ENCODE measurements around the gene GCC2. TPM values are rescaled to one million over a fixed set of nuclear protein-coding genes. Genes with fewer than 3 reads are reported as not detected.
"Not testable (repeated sequence)": the region's sequence is repeated elsewhere in the genome, so short reads cannot be mapped to it uniquely, and the experiment has no call there.

Gene GCC2
- total RNA-seq, 2 experiments from 2014 or later = 46.2 to 53.4 TPM

- Mint-ChIP-seq H3K9me3 (no peaks in the 10 kb centered on the region), H3K27me3 (peaks cover 4% of the 10 kb centered on the region), H3K4me3 (no peak overlapping the region), H3K36me3 (ENCODE audit: low read depth) (no peaks in the 10 kb centered on the region), H3K4me1 (no peaks in the 10 kb centered on the region), H3K27ac (no peak overlapping the region)
- POLR2A ChIA-PET = no interaction called here
- CTCF ChIA-PET = no interaction called here
- no peak for DNase-seq
Measured at GRCh38 chr2:108418416-108418815, 30.6 kb upstream of the GCC2 start.

DNA sequence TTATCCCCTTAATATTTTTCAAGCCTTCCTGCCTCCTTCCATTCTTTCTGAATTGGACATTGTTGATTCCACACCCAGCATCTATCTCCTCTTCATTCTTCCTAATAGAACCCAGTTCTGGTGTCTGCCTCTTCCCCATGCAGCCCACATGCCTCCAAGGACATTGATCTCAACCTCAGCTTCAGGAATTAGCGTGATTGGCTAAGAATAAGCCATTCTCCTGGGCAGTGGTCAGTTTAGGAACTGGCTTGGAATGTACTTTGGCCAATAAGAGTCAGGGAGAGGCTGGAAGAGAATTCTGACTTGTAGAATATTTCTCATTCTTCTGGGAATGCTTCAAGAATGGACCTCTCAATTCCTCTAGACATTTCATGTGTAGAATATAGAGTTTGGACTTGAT, 25.9 kb upstream of the GCC2 start:
- Mint-ChIP-seq H3K27ac (no peak overlapping the region), H3K9me3 (no peaks in the 10 kb centered on the region), H3K4me1 (no peaks in the 10 kb centered on the region), H3K4me3 (no peak overlapping the region), H3K36me3 (ENCODE audit: low read depth) (no peaks in the 10 kb centered on the region), H3K27me3 (no peaks in the 10 kb centered on the region)
- no peak for DNase-seq
- POLR2A ChIA-PET = no interaction called here
- CTCF ChIA-PET = no interaction called here

- H3K4me1 Mint-ChIP-seq = no peaks in the 10 kb centered on the region
- H3K4me3 Mint-ChIP-seq = no peak overlapping the region
- POLR2A ChIA-PET = no interaction called here
- CTCF ChIA-PET = interaction anchor here (0.7 kb wide), 1 partner anchor 22 kb away, joined by 3 read pairs; no protein-coding TSS in a partner anchor
- no peak for DNase-seq
- H3K27me3 Mint-ChIP-seq = no peaks in the 10 kb centered on the region
- H3K36me3 Mint-ChIP-seq (ENCODE audit: low read depth) = no peaks in the 10 kb centered on the region
- H3K9me3 Mint-ChIP-seq = no peaks in the 10 kb centered on the region
- H3K27ac Mint-ChIP-seq = no peak overlapping the region
Measured at GRCh38 chr2:108423502-108424251, 25.3 kb upstream of the GCC2 start.

GRCh38 chr2:108428286-108429009, 20.6 kb upstream of the GCC2 start:
- Mint-ChIP-seq H3K36me3 (ENCODE audit: low read depth) (no peaks in the 10 kb centered on the region), H3K9me3 (no peaks in the 10 kb centered on the region), H3K27ac (no peak overlapping the region), H3K4me1 (no peaks in the 10 kb centered on the region), H3K4me3 (no peak overlapping the region), H3K27me3 (peaks cover 16% of the 10 kb centered on the region)
- ChIA-PET CTCF (interaction anchor here (1.0 to 1.2 kb wide), 2 partner anchors 60 to 90 kb away, joined by 3 to 5 read pairs; no protein-coding TSS in a partner anchor), POLR2A (no interaction called here)
- DNase-seq = no peak

DNA sequence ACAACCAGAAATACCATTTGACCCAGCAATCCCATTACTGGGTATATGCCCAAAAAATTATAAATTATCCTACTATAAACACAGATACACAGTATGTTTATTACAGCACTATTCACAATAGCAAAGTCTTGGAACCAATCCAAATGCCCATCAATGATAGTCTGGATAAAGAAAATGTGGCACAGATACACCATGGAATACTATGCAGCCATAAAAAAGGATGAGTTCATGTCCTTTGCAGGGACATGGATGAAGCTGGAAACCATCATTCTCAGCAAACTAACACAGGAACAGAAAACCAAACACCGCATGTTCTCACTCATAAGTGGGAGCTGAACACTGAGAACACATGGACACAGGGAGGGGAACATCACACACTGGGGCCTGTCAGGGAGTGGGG, 13.4 kb upstream of the GCC2 start:
- H3K27ac Mint-ChIP-seq; H3K9me3 Mint-ChIP-seq; CTCF ChIA-PET; H3K4me3 Mint-ChIP-seq; POLR2A ChIA-PET; H3K36me3 Mint-ChIP-seq (ENCODE audit: low read depth); DNase-seq; H3K4me1 Mint-ChIP-seq: not testable (repeated sequence)
- H3K27me3 Mint-ChIP-seq = peaks cover 22% of the 10 kb centered on the region

DNA sequence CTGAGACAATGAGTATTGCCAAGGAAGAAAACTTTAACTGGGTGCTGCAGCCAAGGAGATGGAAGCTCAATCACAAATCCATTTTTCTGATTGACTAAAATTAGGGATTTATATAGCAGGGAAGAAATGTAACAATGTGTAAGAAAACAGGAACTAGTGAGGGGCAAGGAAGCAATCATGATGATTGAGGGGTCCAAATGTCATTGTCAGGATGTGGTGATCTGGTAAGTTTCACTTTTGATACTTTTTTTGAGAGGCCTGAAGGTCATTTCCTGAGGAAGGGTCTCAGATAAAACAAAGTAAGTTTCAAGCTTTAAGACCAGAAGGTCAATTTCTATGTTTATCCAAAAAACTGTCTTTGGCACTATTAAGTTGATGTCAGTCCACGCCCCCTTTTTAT, 12.0 kb upstream of the GCC2 start:
- Mint-ChIP-seq H3K27me3 (peaks cover 15% of the 10 kb centered on the region), H3K4me3 (no peak overlapping the region), H3K9me3 (no peaks in the 10 kb centered on the region), H3K36me3 (ENCODE audit: low read depth) (no peaks in the 10 kb centered on the region), H3K27ac (no peak overlapping the region), H3K4me1 (peaks cover 3% of the 10 kb centered on the region)
- ChIA-PET POLR2A (no interaction called here), CTCF (no interaction called here)
- no peak for DNase-seq

GRCh38 chr2:108441712-108442111, 7.3 kb upstream of the GCC2 start:
- ChIA-PET POLR2A (interaction anchor here (0.6 kb wide), 1 partner anchor 65 kb away, joined by 3 read pairs; no protein-coding TSS in a partner anchor), CTCF (no interaction called here)
- H3K27me3 Mint-ChIP-seq = peaks cover 2% of the 10 kb centered on the region
- H3K9me3 Mint-ChIP-seq = peaks cover 10% of the 10 kb centered on the region
- H3K4me1 Mint-ChIP-seq = peaks cover 6% of the 10 kb centered on the region
- H3K36me3 Mint-ChIP-seq (ENCODE audit: low read depth) = peaks cover 5% of the 10 kb centered on the region
- DNase-seq = no peak
- no peak overlapping the region for H3K27ac Mint-ChIP-seq
- H3K4me3 Mint-ChIP-seq = no peak overlapping the region

GRCh38 chr2:108444941-108445840, 3.8 kb upstream of the GCC2 start:
- Mint-ChIP-seq H3K27me3 (peaks cover 2% of the 10 kb centered on the region), H3K27ac (no peak overlapping the region)

DNA sequence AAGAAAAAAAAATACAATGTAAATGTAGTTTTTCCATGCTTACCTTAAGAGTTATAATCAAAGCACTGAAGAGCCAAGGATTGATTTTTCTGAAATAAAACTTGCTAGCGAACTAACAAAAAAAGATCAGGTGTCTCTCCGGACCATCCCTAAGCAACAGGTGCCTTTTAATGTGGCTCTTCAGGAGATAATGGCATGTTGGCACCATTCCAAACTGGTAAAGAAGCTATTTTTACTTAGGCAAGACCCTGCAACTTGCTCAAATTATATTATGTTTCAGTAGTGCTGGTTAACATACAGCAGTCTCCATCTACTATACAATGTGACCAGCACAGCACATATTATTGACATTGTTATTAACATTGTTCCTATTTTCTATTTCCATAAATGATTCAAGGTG, 2.3 kb upstream of the GCC2 start:
- Mint-ChIP-seq H3K4me3 (no peak overlapping the region), H3K4me1 (peaks cover 32% of the 10 kb centered on the region), H3K27me3 (no peaks in the 10 kb centered on the region), H3K9me3 (peaks cover 10% of the 10 kb centered on the region), H3K27ac (no peak overlapping the region), H3K36me3 (ENCODE audit: low read depth) (peaks cover 22% of the 10 kb centered on the region)
- DNase-seq = no peak
- POLR2A ChIA-PET = no interaction called here
- CTCF ChIA-PET = interaction anchor here (1.2 kb wide), 1 partner anchor 9 kb away, joined by 3 read pairs; no protein-coding TSS in a partner anchor

More at GRCh38 chr2:108444941-108445840, 3.8 kb upstream of the GCC2 start:
- POLR2A ChIA-PET = no interaction called here
- DNase-seq = no peak
- Mint-ChIP-seq H3K36me3 (ENCODE audit: low read depth) (peaks cover 13% of the 10 kb centered on the region), H3K4me3 (no peak overlapping the region), H3K9me3 (peaks cover 10% of the 10 kb centered on the region), H3K4me1 (peaks cover 22% of the 10 kb centered on the region)
- CTCF ChIA-PET = interaction anchor here (1.0 kb wide), 1 partner anchor 21 kb away, joined by 3 read pairs; no protein-coding TSS in a partner anchor

DNA sequence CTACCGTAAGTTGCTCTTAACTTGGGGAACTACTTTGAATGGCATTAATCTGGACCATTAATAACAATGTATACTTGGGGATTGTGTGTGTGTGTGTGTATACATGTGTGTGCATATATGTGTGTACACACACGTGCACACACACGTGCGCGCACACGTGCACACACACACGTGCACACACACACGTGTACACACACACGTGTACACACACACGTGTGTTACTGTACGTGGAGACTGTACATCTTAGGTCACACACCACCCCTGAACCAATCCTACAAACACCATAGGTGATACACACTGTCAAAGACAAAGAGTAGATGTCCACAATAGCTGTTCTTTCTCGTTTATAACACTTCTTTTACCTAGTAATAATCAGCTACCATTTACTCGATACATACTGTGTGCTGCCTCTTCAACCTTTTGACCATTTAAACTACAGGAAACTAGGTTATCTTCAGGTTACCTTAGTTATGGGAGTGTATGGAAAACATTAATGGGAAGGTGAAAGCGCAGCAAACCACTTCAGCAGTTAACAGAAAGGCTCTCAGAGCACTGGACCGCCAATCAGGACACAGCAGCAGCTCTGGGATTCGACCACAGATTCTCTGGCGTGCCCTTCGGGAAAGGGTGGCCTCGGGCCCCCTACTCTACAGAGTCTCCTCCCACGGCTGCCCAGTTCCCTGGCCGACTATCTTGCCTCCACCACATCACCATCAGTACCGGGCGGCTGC, 894 bp upstream of the GCC2 start:
- Mint-ChIP-seq H3K9me3 (peaks cover 10% of the 10 kb centered on the region), H3K36me3 (ENCODE audit: low read depth) (peaks cover 28% of the 10 kb centered on the region), H3K27ac (peak overlapping the region; percentile 96), H3K4me3 (peak overlapping the region; percentile 94), H3K4me1 (peaks cover 41% of the 10 kb centered on the region), H3K27me3 (no peaks in the 10 kb centered on the region)
- ChIA-PET POLR2A (no interaction called here), CTCF (interaction anchor here (1.0 to 1.5 kb wide), 4 partner anchors 8 to 126 kb away, joined by 3 read pairs; no protein-coding TSS in a partner anchor)
- no peak for DNase-seq

DNA sequence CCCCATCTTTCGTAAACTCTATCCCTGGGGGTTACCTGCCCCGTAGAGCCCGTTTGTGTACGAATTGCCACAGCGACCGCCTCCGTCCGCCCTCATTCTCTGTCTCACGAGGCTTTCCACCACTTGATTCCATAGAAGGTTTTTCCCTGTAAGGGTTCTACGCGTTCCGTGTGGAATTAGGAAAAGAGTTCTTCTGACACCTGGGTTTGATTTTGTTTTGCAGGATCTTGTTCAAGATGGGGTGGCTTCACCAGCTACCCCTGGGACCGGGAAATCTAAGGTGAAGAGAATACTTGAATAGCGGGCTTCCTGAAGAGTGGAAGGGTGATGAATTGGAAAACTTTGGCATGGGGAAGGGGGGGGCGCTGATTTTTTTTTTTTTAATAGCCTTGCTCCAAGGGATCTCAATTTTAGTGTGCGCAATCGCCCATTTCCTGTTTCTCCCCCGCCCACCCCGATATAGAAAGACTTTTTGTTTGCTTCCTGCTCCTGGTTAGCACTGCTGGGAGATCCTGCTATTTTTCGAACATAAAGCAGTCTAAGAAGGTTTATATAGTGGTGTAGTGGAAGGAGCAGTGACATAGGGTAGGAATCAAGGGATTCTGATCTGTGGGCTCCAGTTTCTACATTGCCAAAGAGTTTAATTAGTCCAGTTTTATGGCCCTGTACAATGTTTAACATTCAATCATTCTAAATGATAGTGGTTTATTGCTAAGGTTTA, 564 bp downstream of the GCC2 start:
- H3K4me3 Mint-ChIP-seq = peak overlapping the region; percentile 94
- H3K36me3 Mint-ChIP-seq (ENCODE audit: low read depth) = peaks cover 36% of the 10 kb centered on the region
- CTCF ChIA-PET = interaction anchor here (1.0 to 1.5 kb wide), 3 partner anchors 13 to 157 kb away, joined by 3 to 4 read pairs (median 3); no protein-coding TSS in a partner anchor

More for the DNA sequence above, 564 bp downstream of the GCC2 start:
- POLR2A ChIA-PET = no interaction called here
- peaks cover 38% of the 10 kb centered on the region for H3K4me1 Mint-ChIP-seq
- DNase-seq = peak; percentile 46
- peaks cover 2% of the 10 kb centered on the region for H3K9me3 Mint-ChIP-seq
- no peaks in the 10 kb centered on the region for H3K27me3 Mint-ChIP-seq
- H3K27ac Mint-ChIP-seq = peak overlapping the region; percentile 96
